Spleen (tissue), 11 donors: Measurements from ENCODE around the gene ZNF23. TPM values are rescaled to one million over a fixed set of nuclear protein-coding genes. Genes with fewer than 3 reads are reported as not detected.

Experiments
- DNase-seq: peaks from one replicate; pipeline ENCODE4 v3.0.0-alpha.2; 2020
- H3K27ac ChIP-seq, 8 donors: fragments of 200-600 bp; sonication (generic) in 7 of 8; 1 replicate in 4 of 8; 2 replicates in 4 of 8; pipeline versions ENCODE4 v1.5.0 to v1.8.0; 2016 to 2021; ENCODE audit warnings: inconsistent platforms in 4 of 8, mild to moderate bottlenecking in 4 of 8, moderate library complexity in 1 of 8
- H3K27me3 ChIP-seq, 7 donors: fragments of 200-600 bp; sonication (generic) in 6 of 7; replicated peaks in 1 of 7; 1 replicate in 4 of 7; 2 replicates in 3 of 7; pipeline versions ENCODE4 v1.5.0 to v1.8.0; 2016 to 2021; ENCODE audit warnings: inconsistent platforms in 3 of 7, mild to moderate bottlenecking in 1 of 7
- H3K36me3 ChIP-seq, 6 donors: fragments of 200-600 bp; sonication (generic) in 5 of 6; 1 replicate in 4 of 6; 2 replicates in 2 of 6; pipeline versions ENCODE4 v1.5.0 to v1.8.0; 2016 to 2021; ENCODE audit warnings: inconsistent platforms in 2 of 6
- H3K4me1 ChIP-seq, 6 donors: fragments of 200-600 bp; sonication (generic) in 5 of 6; 1 replicate in 3 of 6; 2 replicates in 3 of 6; pipeline versions ENCODE4 v1.5.0 to v1.8.0; 2016 to 2021; ENCODE audit warnings: inconsistent platforms in 3 of 6
- H3K4me3 ChIP-seq, 8 donors: fragments of 200-600 bp; sonication (generic) in 7 of 8; 1 replicate in 4 of 8; 2 replicates in 4 of 8; pipeline versions ENCODE4 v1.5.0 to v1.8.0; 2016 to 2021; ENCODE audit warnings: inconsistent platforms in 4 of 8, mild to moderate bottlenecking in 4 of 8, moderate library complexity in 2 of 8
- H3K9me3 ChIP-seq, 8 donors: fragments of 200-600 bp; sonication (generic) in 7 of 8; 1 replicate in 4 of 8; 2 replicates in 4 of 8; pipeline versions ENCODE4 v1.5.0 to v1.8.0; 2016 to 2021; ENCODE audit warnings: inconsistent platforms in 4 of 8
- CTCF ChIP-seq, 11 experiments: fragments of 200-600 bp in 7 of 11; fragments of 450-650 bp in 4 of 11; sonication (generic) in 4 of 11; IDR thresholded peaks in 8 of 11; conservative IDR thresholded peaks in 3 of 11; 1 replicate in 7 of 11; 2 replicates in 4 of 11; pipeline versions ENCODE4 v1.4.0 to v1.8.0; 2016 to 2021; ENCODE audit warnings: antibody characterized with exemption in 11 of 11, inconsistent platforms in 4 of 11, mild to moderate bottlenecking in 1 of 11
- POLR2A ChIP-seq, 3 donors: fragments of 450-650 bp; IDR thresholded peaks; one replicate each; pipeline ENCODE4 v1.5.1; 2017; ENCODE audit warnings: antibody characterized with exemption in 3 of 3, mild to moderate bottlenecking in 1 of 3
- POLR2AphosphoS5 ChIP-seq, 3 donors: sonication (generic); formaldehyde crosslinking; IDR thresholded peaks; one replicate each; pipeline ENCODE4 v1.5.1; 2017; ENCODE audit warnings: antibody characterized with exemption in 3 of 3
- WGBS, 5 donors: extraction: QIAGEN DNeasy Blood & Tissue Kit in 3 of 5; methylation state at CpG; one replicate each; pipeline versions ENCODE4 v1.1.5 to v1.1.7; 2013 to 2018; 5-methylcytosine and 5-hydroxymethylcytosine counted together
- intact Hi-C: fragments of 100-400 bp; cut with DNase I; formaldehyde crosslinking; loops from one replicate; pipeline ENCODE4 v1.15.0; 2023; ENCODE audit warnings: low total_unique reads
- polyA plus RNA-seq, 3 donors: library from polyadenylated mRNA; stranded (reverse); fragments of 200-250 nt; gene quantifications; one replicate each; pipeline ENCODE4 v1.2.1, GENCODE V29; 2013
- total RNA-seq, 7 donors: library from RNA; depleted of rRNA in 3 of 7; stranded (reverse); fragments of >200 nt in 3 of 7; fragmentation: NEBNext Ultra II Directional in 4 of 7; extraction: Animal tissue kit (Norgen Biotek cat#: 25700) in 4 of 7; gene quantifications; one replicate each; pipeline versions ENCODE4 v1.1.0 to v1.2.1, GENCODE V29; 2016 to 2021
- donor health status: healthy with polysubstance abuse.
- donor health status: DM: no; HTN: no; CAD: no; lungs with moderate emphysema.
- donor health status: DM: no; HTN: no; CAD: no.
- donor health status: Bipolar disorder and iron deficiency.
- donor health status: healthy.
- donor health status: DM: no; HTN: no; CAD: no.
- donor health status: DM: yes; HTN: yes; CAD: no.

ZNF23 gene
- total and polyA plus RNA-seq, 10 donors: 6.3 to 12.4 (median 10.6) TPM

GRCh38 chr16:71473891-71474290, 11.8 kb upstream of the ZNF23 start:
- H3K4me1 ChIP-seq: no peaks in the 10 kb centered on the region
- no peak overlapping the region for H3K4me3 ChIP-seq
- no peaks in the 10 kb centered on the region for H3K9me3 ChIP-seq
- no peak overlapping the region for H3K27ac ChIP-seq
- H3K36me3 ChIP-seq: peaks cover 3 to 89% (median 39%) of the 10 kb centered on the region in 6 donors
- intact Hi-C loops: no loop called here
- TF ChIP-seq POLR2AphosphoS5 (IDR thresholded peaks at IDR 0.05) (no peak), POLR2A (IDR thresholded peaks at IDR 0.05) (no peak), CTCF (IDR thresholded peaks at IDR 0.05 in 8 of 11, conservative IDR thresholded peaks at IDR 0.05 in 3 of 11) (no peak)
- H3K27me3 ChIP-seq: no peaks in the 10 kb centered on the region
- WGBS, 5 donors: 91 to 96% (median 93%) methylated on average over 5 of the region's 5 CpGs
- no peak for DNase-seq

- TF ChIP-seq POLR2A (IDR thresholded peaks at IDR 0.05) (no peak), CTCF (IDR thresholded peaks at IDR 0.05 in 8 of 11, conservative IDR thresholded peaks at IDR 0.05 in 3 of 11) (no peak), POLR2AphosphoS5 (IDR thresholded peaks at IDR 0.05) (no peak)
- Histone ChIP-seq H3K27me3 (no peaks in the 10 kb centered on the region), H3K27ac (no peak overlapping the region), H3K4me1 (no peaks in the 10 kb centered on the region), H3K36me3 (peaks cover 3 to 79% (median 35%) of the 10 kb centered on the region in 6 donors), H3K4me3 (no peak overlapping the region), H3K9me3 (no peaks in the 10 kb centered on the region)
- intact Hi-C loops: no loop called here
- DNase-seq: no peak
- 89 to 95% (median 93%) methylated on average over 2 of the region's 2 CpGs for WGBS, 5 donors
Measured at GRCh38 chr16:71472931-71473330, 10.9 kb upstream of the ZNF23 start.

- Histone ChIP-seq H3K27me3 (no peaks in the 10 kb centered on the region), H3K36me3 (peaks cover 3 to 70% (median 27%) of the 10 kb centered on the region in 6 donors), H3K9me3 (no peaks in the 10 kb centered on the region), H3K4me3 (no peak overlapping the region), H3K4me1 (no peaks in the 10 kb centered on the region), H3K27ac (no peak overlapping the region)
- TF ChIP-seq POLR2AphosphoS5 (IDR thresholded peaks at IDR 0.05): no peak
- 75 to 88% (median 78%) methylated on average over 2 of the region's 2 CpGs for WGBS, 5 donors
- DNase-seq: no peak
- intact Hi-C loops: no loop called here
Measured at GRCh38 chr16:71472051-71472450, 10.0 kb upstream of the ZNF23 start.

GRCh38 chr16:71467810-71468209, 5.8 kb upstream of the ZNF23 start:
- intact Hi-C loops: no loop called here
- no peaks in the 10 kb centered on the region for H3K27me3 ChIP-seq
- no peak for TF ChIP-seq POLR2A (IDR thresholded peaks at IDR 0.05)
- no peak for TF ChIP-seq POLR2AphosphoS5 (IDR thresholded peaks at IDR 0.05)
- no peak for TF ChIP-seq CTCF (IDR thresholded peaks at IDR 0.05 in 8 of 11, conservative IDR thresholded peaks at IDR 0.05 in 3 of 11)
- 28 to 51% (median 38%) methylated on average over 9 of the region's 9 CpGs for WGBS, 5 donors
- H3K36me3 ChIP-seq: peaks cover 0 to 32% (median 3%) of the 10 kb centered on the region in 6 donors
- H3K9me3 ChIP-seq: no peaks in the 10 kb centered on the region
- DNase-seq: no peak
- H3K27ac ChIP-seq: no peak overlapping the region
- no peak overlapping the region for H3K4me3 ChIP-seq
- peaks cover 0 to 3% (median under 1%) of the 10 kb centered on the region in 6 donors for H3K4me1 ChIP-seq

- DNase-seq: no peak
- WGBS, 5 donors: 63 to 87% (median 71%) methylated on average over 1 of the region's 1 CpG
- Histone ChIP-seq H3K4me1 (peaks cover 11 to 28% (median 21%) of the 10 kb centered on the region in 6 donors), H3K27me3 (no peaks in the 10 kb centered on the region), H3K27ac (no peak overlapping the region), H3K36me3 (no peaks in the 10 kb centered on the region), H3K9me3 (no peaks in the 10 kb centered on the region), H3K4me3 (no peak overlapping the region)
- no peak for TF ChIP-seq POLR2A (IDR thresholded peaks at IDR 0.05)
- no peak for TF ChIP-seq POLR2AphosphoS5 (IDR thresholded peaks at IDR 0.05)
- no peak for TF ChIP-seq CTCF (IDR thresholded peaks at IDR 0.05 in 8 of 11, conservative IDR thresholded peaks at IDR 0.05 in 3 of 11)
- intact Hi-C loops: no loop called here
Measured at GRCh38 chr16:71464231-71464630, 2.2 kb upstream of the ZNF23 start.
